K562 (cell line): Measurements from ENCODE around the gene NEFH. TPM values are rescaled to one million over a fixed set of nuclear protein-coding genes. Genes with fewer than 3 reads are reported as not detected.
A peak's percentile ranks its signal among the peaks of the same experiment; 100 is the strongest.

ENCODE experiments used
- ATAC-seq: fragments of 200-7000 bp; cut with Tn5 transposase; 3 replicates; pipeline ENCODE4 v1.9.1; 2020; ENCODE audit warnings: moderate library complexity
- BruUV-seq: library from RNA; stranded (reverse); fragments of 400-500 nt; replicated peaks from 2 replicates; lab custom pipeline; 2021; lab: Mats Ljungman, UMichigan
- CTCF ChIA-PET: fragments of 300-600 bp; formaldehyde crosslinking; extraction: SDS; loops from one replicate; lab custom pipeline; 2021; ENCODE audit warnings: low intra/inter-chr PET ratio; lab: Yijun Ruan, JAX
- POLR2A ChIA-PET: fragments of 300-600, 350-650 bp; sonication (Branson Sonifier 250); formaldehyde crosslinking; extraction: SDS; loops from one replicate; lab custom pipeline; 2021; ENCODE audit warnings: antibody characterized with exemption, inconsistent platforms; lab: Yijun Ruan, JAX
- DNase-seq, 4 experiments: peaks; one replicate each; pipeline versions ENCODE4 v3.0.0 to v3.0.0-alpha.2; 2011 to 2018; ENCODE audit warnings: low spot score in 3 of 4, mixed read lengths in 3 of 4; ENCODE audit errors: extremely low read depth in 1 of 4
- FAIRE-seq: peaks from 2 replicates; lab custom pipeline; 2011; peaks lifted over from hg19 to GRCh38; lab: Jason Lieb, UNC
- H2AFZ ChIP-seq: 2 replicates; pipeline ENCODE4 v1.6.0; 2011; ENCODE audit warnings: low read depth, low read length, control low read depth, inconsistent platforms
- H3K27ac ChIP-seq: fragments of 200-600 bp; 3 replicates; pipeline ENCODE4 v1.8.0; 2011; ENCODE audit warnings: low read depth, mild to moderate bottlenecking, control low read depth, inconsistent platforms, low read length, moderate library complexity, mixed read lengths; ENCODE audit errors: extremely low read depth
- H3K27me3 ChIP-seq, 2 experiments: fragments of 300-600 bp in 1 of 2; 2 replicates in 1 of 2; 3 replicates in 1 of 2; pipeline versions ENCODE4 v1.6.0 to v1.8.0; 2011; ENCODE audit warnings: inconsistent platforms in 2 of 2, low read length in 2 of 2, mild to moderate bottlenecking in 1 of 2, mixed read lengths in 1 of 2, moderate library complexity in 1 of 2; ENCODE audit not compliant: control insufficient read depth in 2 of 2, insufficient read depth in 2 of 2
- H3K36me3 ChIP-seq: fragments of 300-600 bp; 3 replicates; pipeline ENCODE4 v1.8.0; 2011; ENCODE audit warnings: mild to moderate bottlenecking, low read length, inconsistent platforms; ENCODE audit not compliant: control insufficient read depth, insufficient read depth
- H3K4me1 ChIP-seq, 2 experiments: fragments of 200-600 bp in 1 of 2; replicated peaks in 1 of 2; 2 replicates in 1 of 2; 3 replicates in 1 of 2; pipeline versions ENCODE4 v1.5.1 to v1.8.0; 2011; ENCODE audit warnings: inconsistent platforms in 2 of 2, low read length in 2 of 2, mild to moderate bottlenecking in 1 of 2, mixed read lengths in 1 of 2, moderate library complexity in 1 of 2; ENCODE audit not compliant: control insufficient read depth in 2 of 2, insufficient read depth in 2 of 2
- H3K4me2 ChIP-seq: 2 replicates; pipeline ENCODE4 v1.6.1; 2011; ENCODE audit warnings: low read length, control low read depth, inconsistent platforms, mixed read lengths; ENCODE audit not compliant: insufficient read depth
- H3K4me3 ChIP-seq: fragments of 200-600 bp; sonication (generic), shearing (Covaris generic); 2 replicates; pipeline ENCODE4 v1.5.1; 2016; ENCODE audit warnings: control low read depth, inconsistent platforms
- H3K79me2 ChIP-seq: fragments of 200-600 bp; 3 replicates; pipeline ENCODE4 v1.8.0; 2011; ENCODE audit warnings: low read length, inconsistent platforms; ENCODE audit not compliant: control insufficient read depth, insufficient read depth
- H3K9ac ChIP-seq, 2 experiments: 2 replicates each; pipeline versions ENCODE4 v1.6.0 to v1.6.1; 2011; ENCODE audit warnings: low read depth in 2 of 2, low read length in 2 of 2, control low read depth in 1 of 2, inconsistent platforms in 1 of 2, mild to moderate bottlenecking in 1 of 2, mixed read lengths in 1 of 2; ENCODE audit not compliant: insufficient read depth in 1 of 2
- H3K9me1 ChIP-seq: one replicate; pipeline ENCODE4 v1.6.0; 2011; ENCODE audit warnings: inconsistent platforms, mild to moderate bottlenecking, low read length, moderate library complexity; ENCODE audit not compliant: control insufficient read depth, insufficient read depth
- H3K9me3 ChIP-seq: replicated peaks from 2 replicates; pipeline ENCODE4 v1.5.1; 2011; ENCODE audit warnings: low read depth, low read length, inconsistent platforms; ENCODE audit not compliant: control insufficient read depth, insufficient read depth
- H4K20me1 ChIP-seq: replicated peaks from 2 replicates; pipeline ENCODE4 v1.6.1; 2011; ENCODE audit warnings: low read length, inconsistent platforms, mixed read lengths; ENCODE audit not compliant: control insufficient read depth, insufficient read depth
- CEBPG ChIP-seq, 3 experiments: fragments of 200-800 bp in 1 of 3; sonication (Bioruptor generic) in 1 of 3; sonication (generic) in 1 of 3; formaldehyde crosslinking in 1 of 3; IDR thresholded peaks in 2 of 3; conservative IDR thresholded peaks in 1 of 3; 2 replicates each; pipeline versions ENCODE4 v1.6.1 to v1.8.0; 2016 to 2022; ENCODE audit warnings: missing compliant biosample characterization in 2 of 3, missing genetic modification characterization in 2 of 3, mild to moderate bottlenecking in 1 of 3, missing genetic modification reagents in 1 of 3
- CHD1 ChIP-seq: fragments of 200-600 bp; sonication (generic); IDR thresholded peaks from one replicate; pipeline ENCODE4 v1.6.1; 2012; ENCODE audit warnings: mild to moderate bottlenecking, moderate library complexity, low read length, inconsistent platforms
- FOSL1 ChIP-seq: fragments of 200-800 bp; sonication (Bioruptor generic); conservative IDR thresholded peaks from 2 replicates; pipeline ENCODE4 v1.6.1; 2016; ENCODE audit warnings: missing genetic modification characterization, missing compliant biosample characterization
- NFIC ChIP-seq: fragments of 450-650 bp; IDR thresholded peaks from 2 replicates; pipeline ENCODE4 v1.6.1; 2017; ENCODE audit warnings: mild to moderate bottlenecking, inconsistent platforms
- ZFP1 ChIP-seq: fragments of 450-650 bp; formaldehyde crosslinking; IDR thresholded peaks from 2 replicates; pipeline ENCODE4 v1.4.0; 2020; ENCODE audit warnings: mild to moderate bottlenecking, mixed read lengths
- ZNF143 ChIP-seq: sonication (generic); formaldehyde crosslinking; IDR thresholded peaks from 2 replicates; pipeline ENCODE4 v1.9.0; 2022; ENCODE audit warnings: mild to moderate bottlenecking, missing genetic modification reagents
- ZNF561 ChIP-seq: fragments of 450-650 bp; formaldehyde crosslinking; conservative IDR thresholded peaks from 2 replicates; pipeline ENCODE4 v1.4.0; 2020; ENCODE audit warnings: mild to moderate bottlenecking, moderate library complexity
- ZNF586 ChIP-seq: fragments of 450-650 bp; formaldehyde crosslinking; conservative IDR thresholded peaks from 2 replicates; pipeline ENCODE4 v1.4.0; 2020; ENCODE audit warnings: mild to moderate bottlenecking, moderate library complexity
- WGBS: fragments of 100-300 bp; shearing (Covaris generic); methylation state at CpG from one replicate; pipeline ENCODE4 v1.1.6; 2016; ENCODE audit warnings: low coverage, mixed read lengths; ENCODE audit not compliant: insufficient coverage; ENCODE audit errors: missing lambda C conversion rate; 5-methylcytosine and 5-hydroxymethylcytosine counted together
- in situ Hi-C: fragments of 300-500 bp; cut with MboI; formaldehyde crosslinking; loops from 4 replicates; pipeline ENCODE4 v1.15.0; 2018; ENCODE audit warnings: inconsistent platforms, mixed read lengths
- intact Hi-C: fragments of 100-400 bp; cut with micrococcal nuclease; formaldehyde crosslinking; loops from 2 replicates; pipeline ENCODE4 v1.14.2; 2022
- polyA plus RNA-seq, 8 experiments: library from polyadenylated mRNA; depleted of rRNA in 4 of 8; stranded (reverse) in 5 of 8; unstranded in 3 of 8; fragments of >200 nt; fragmentation: Nextera tagmentation in 2 of 8; fragmentation: Illumina TruSeq in 1 of 8; extraction: Ambion mirVana in 2 of 8; extraction: Trizol in 1 of 8; gene quantifications; 2 replicates each; pipeline versions ENCODE4 v1.2.1 to v1.2.3, GENCODE V29; 2011 to 2014; ENCODE audit warnings: inconsistent platforms in 1 of 8, missing spikeins in 1 of 8
- total RNA-seq, 7 experiments: library from RNA; depleted of rRNA in 6 of 7; stranded (reverse); fragments of >200 nt in 6 of 7; fragmentation: Illumina TruSeq in 2 of 7; extraction: Trizol in 2 of 7; gene quantifications; 2 replicates each; pipeline versions ENCODE4 v1.2.1 to v1.2.3, GENCODE V29; 2011 to 2021; ENCODE audit warnings: low replicate concordance in 1 of 7
- TF ChIP-seq, protein P1 (sequence below): fragments of 250-450 bp; sonication (Bioruptor Pico); IDR thresholded peaks from 2 replicates; pipeline ENCODE4 v1.4.0; 2020; ENCODE audit warnings: mild to moderate bottlenecking, moderate library complexity

Gene NEFH
- total and polyA plus RNA-seq, 9 of the 15 experiments (the other 6 are each of a cell fraction or from before 2014, with no cell fraction given): 2.3 to 26.9 (median 10.8) TPM

DNA sequence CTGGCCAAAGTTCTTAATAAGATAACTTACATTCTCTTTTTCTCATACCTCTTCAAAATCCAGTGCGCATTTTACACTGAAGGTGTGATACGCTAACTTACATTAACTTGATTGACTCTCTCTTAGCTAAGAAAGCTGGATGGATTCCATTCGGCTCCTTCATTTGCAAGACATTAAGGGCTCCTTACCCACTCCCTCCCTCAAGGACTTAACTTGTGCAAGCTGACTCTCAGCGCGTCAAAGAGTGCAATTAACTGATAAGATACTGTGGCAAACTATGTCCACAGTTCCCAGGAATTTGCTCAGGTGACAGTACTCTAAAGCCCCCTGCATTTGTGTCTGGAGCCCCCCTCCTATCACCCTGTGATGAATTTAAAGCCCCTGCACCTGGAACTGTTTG is 48.0 kb upstream of the NEFH start:
- no peak overlapping the region for H3K9ac ChIP-seq
- BruUV-seq: no TSS peak
- no peak overlapping the region for H3K4me2 ChIP-seq
- 0% methylated on average over 5 of the region's 5 CpGs for whole genome bisulfite sequencing
- no peaks in the 10 kb centered on the region for H3K4me1 ChIP-seq
- ChIA-PET POLR2A (interaction anchor here (0.7 to 1.0 kb wide), 3 partner anchors 13 to 1157 kb away, joined by 3 to 4 read pairs (median 3); partner anchors contain the start of gene EWSR1), CTCF (no interaction called here)
- no peak for FAIRE-seq
- no peak overlapping the region for H3K4me3 ChIP-seq
- ATAC-seq: no peak
- H4K20me1 ChIP-seq: no peaks in the 10 kb centered on the region
- in situ Hi-C loops (no loop called here), intact Hi-C loops (no loop called here)
- peak in 1 of 4 experiments; percentile 29 for DNase-seq
- no peaks in the 10 kb centered on the region for H3K9me1 ChIP-seq
- no peak for TF ChIP-seq CHD1
- TF ChIP-seq, protein P1, sequence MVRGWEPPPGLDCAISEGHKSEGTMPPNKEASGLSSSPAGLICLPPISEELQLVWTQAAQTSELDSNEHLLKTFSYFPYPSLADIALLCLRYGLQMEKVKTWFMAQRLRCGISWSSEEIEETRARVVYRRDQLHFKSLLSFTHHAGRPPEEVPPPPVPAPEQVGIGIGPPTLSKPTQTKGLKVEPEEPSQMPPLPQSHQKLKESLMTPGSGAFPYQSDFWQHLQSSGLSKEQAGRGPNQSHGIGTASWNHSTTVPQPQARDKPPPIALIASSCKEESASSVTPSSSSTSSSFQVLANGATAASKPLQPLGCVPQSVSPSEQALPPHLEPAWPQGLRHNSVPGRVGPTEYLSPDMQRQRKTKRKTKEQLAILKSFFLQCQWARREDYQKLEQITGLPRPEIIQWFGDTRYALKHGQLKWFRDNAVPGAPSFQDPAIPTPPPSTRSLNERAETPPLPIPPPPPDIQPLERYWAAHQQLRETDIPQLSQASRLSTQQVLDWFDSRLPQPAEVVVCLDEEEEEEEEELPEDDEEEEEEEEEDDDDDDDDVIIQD (CRISPR knock-in tag): no peak
- TF ChIP-seq CEBPG (CRISPR knock-in tag; IDR thresholded peaks at IDR 0.05): no peak
- TF ChIP-seq CEBPG (tag; conservative IDR thresholded peaks at IDR 0.05 in 1 of 2, IDR thresholded peaks at IDR 0.05 in 1 of 2): no peak
- TF ChIP-seq ZNF143: no peak
- TF ChIP-seq ZNF561 (CRISPR knock-in tag): no peak
- TF ChIP-seq ZNF586 (CRISPR knock-in tag): no peak
- no peak for TF ChIP-seq FOSL1 (tag)
- no peak for TF ChIP-seq ZFP1 (CRISPR knock-in tag)
- TF ChIP-seq NFIC: no peak
- H2AFZ ChIP-seq: no peak overlapping the region
- H3K27ac ChIP-seq: no peak overlapping the region
- H3K9me3 ChIP-seq: no peaks in the 10 kb centered on the region
- no peaks in the 10 kb centered on the region for H3K36me3 ChIP-seq
- no peaks in the 10 kb centered on the region for H3K79me2 ChIP-seq
- peaks cover 5 to 10% of the 10 kb centered on the region in 2 experiments; a peak in 3 of 5 replicates for H3K27me3 ChIP-seq
